ENCODE measurements around the gene CDH23. TPM values are rescaled to one million over a fixed set of nuclear protein-coding genes. Genes with fewer than 3 reads are reported as not detected.

The CDH23 gene
- total RNA-seq, 1 experiment from 2014 or later, result not detected

DNA sequence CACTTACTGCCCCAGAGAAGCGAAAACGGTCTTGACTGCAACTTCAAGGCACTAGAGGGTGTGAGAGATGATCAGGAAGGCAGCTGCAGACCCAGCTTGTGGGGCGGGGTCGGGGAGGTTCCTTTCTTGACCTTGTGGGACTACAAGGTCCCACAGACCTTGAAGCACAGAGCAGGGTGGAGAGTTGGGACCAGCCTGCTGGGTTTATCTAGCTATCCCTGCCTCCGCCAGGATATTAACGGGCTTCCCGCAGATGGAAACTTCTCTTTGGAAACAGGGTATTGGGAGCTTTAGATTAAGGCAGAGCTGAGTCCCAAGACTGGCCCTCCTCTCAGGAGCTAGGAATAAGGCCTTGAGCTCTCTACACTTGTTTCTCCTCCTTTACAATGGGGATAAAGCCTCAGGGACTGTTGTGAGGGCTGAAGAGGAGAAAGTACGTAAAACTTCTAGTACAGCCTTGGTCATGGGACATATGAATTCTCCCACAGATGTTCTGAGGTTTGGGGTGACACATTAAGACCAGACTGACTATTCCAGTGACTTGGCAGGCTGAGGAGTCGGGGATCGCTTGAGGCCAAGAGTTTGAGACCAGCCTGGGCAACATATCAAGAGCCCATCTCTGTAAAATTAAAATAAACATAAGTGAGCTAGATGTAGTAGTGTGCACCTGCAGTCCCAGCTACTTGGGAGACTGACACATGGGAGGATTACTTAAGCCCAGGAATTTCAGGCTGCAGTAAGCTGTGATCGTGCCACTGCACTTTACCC is 153.2 kb downstream of the CDH23 start:
- Histone ChIP-seq H3K36me3 (ENCODE audit: low read depth, low read length) (no peaks in the 10 kb centered on the region), H3K4me1 (ENCODE audit: insufficient read depth, low read length) (no peaks in the 10 kb centered on the region), H3K27me3 (ENCODE audit: low read length) (peaks cover 22% of the 10 kb centered on the region), H3K9ac (ENCODE audit: low read length) (no peak overlapping the region), H3K4me3 (ENCODE audit: low read length) (no peak overlapping the region), H2AFZ (ENCODE audit: low read length) (no peak overlapping the region), H3F3A (ENCODE audit: low read length, unreplicated experiment) (no peaks in the 10 kb centered on the region), H3K9me3 (ENCODE audit: low read length) (no peaks in the 10 kb centered on the region), H3K4me2 (ENCODE audit: low read length) (no peak overlapping the region), H3K27ac (ENCODE audit: low read length) (no peak overlapping the region), H3K9me2 (replicated peaks; ENCODE audit: low read length) (no peaks in the 10 kb centered on the region), H4K20me1 (ENCODE audit: low read length) (no peaks in the 10 kb centered on the region), H3K79me2 (ENCODE audit: low read length) (no peaks in the 10 kb centered on the region)
- no TSS peak for BruUV-seq (replicated peaks)
- ChIA-PET CTCF (no interaction called here), POLR2A (ENCODE audit: unreplicated experiment) (no interaction called here)
- ATAC-seq (no peak), DNase-seq (no peak)
- intact Hi-C loops (cut with micrococcal nuclease), result no loop called here
- TF ChIP-seq EZH2phosphoT487 (IDR thresholded peaks at IDR 0.05; ENCODE audit: borderline replicate concordance, low read length) (no peak), EZH2 (IDR thresholded peaks at IDR 0.05; ENCODE audit: low read length, unreplicated experiment) (no peak)
- TF ChIP-seq, protein P1, sequence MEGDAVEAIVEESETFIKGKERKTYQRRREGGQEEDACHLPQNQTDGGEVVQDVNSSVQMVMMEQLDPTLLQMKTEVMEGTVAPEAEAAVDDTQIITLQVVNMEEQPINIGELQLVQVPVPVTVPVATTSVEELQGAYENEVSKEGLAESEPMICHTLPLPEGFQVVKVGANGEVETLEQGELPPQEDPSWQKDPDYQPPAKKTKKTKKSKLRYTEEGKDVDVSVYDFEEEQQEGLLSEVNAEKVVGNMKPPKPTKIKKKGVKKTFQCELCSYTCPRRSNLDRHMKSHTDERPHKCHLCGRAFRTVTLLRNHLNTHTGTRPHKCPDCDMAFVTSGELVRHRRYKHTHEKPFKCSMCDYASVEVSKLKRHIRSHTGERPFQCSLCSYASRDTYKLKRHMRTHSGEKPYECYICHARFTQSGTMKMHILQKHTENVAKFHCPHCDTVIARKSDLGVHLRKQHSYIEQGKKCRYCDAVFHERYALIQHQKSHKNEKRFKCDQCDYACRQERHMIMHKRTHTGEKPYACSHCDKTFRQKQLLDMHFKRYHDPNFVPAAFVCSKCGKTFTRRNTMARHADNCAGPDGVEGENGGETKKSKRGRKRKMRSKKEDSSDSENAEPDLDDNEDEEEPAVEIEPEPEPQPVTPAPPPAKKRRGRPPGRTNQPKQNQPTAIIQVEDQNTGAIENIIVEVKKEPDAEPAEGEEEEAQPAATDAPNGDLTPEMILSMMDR (conservative IDR thresholded peaks at IDR 0.05; ENCODE audit: low read depth, low read length), result no peak

DNA sequence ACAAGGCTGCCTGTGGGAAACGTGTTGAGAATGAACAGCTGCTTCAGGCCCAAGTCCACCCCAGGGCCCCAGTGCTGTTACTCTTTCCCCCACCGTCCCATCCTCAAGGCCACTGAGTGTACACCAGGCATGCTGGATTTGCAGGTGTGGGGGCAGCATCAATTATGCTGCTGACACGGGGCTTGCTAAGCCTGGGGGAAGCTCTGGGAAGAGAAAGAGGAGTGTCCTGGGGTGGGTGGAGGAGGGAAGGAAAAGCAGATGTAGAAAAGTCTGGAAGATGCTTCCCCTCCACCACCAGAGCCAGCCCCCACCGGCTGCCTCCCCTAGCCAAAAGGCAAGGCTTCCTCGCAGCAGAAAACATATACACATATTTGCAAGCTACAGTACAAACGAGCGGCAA is 153.9 kb downstream of the CDH23 start:
- Histone ChIP-seq H3K79me2 (ENCODE audit: low read length) (no peaks in the 10 kb centered on the region), H3K4me2 (ENCODE audit: low read length) (no peak overlapping the region), H3K36me3 (ENCODE audit: low read depth, low read length) (no peaks in the 10 kb centered on the region), H4K20me1 (ENCODE audit: low read length) (no peaks in the 10 kb centered on the region), H3K9me2 (replicated peaks; ENCODE audit: low read length) (no peaks in the 10 kb centered on the region), H3F3A (ENCODE audit: low read length, unreplicated experiment) (no peaks in the 10 kb centered on the region), H3K4me1 (ENCODE audit: insufficient read depth, low read length) (no peaks in the 10 kb centered on the region), H2AFZ (ENCODE audit: low read length) (no peak overlapping the region), H3K9me3 (ENCODE audit: low read length) (no peaks in the 10 kb centered on the region), H3K27ac (ENCODE audit: low read length) (no peak overlapping the region), H3K4me3 (ENCODE audit: low read length) (no peak overlapping the region), H3K27me3 (ENCODE audit: low read length) (peaks cover 15% of the 10 kb centered on the region), H3K9ac (ENCODE audit: low read length) (no peak overlapping the region)
- BruUV-seq (replicated peaks), result no TSS peak
- intact Hi-C loops (cut with micrococcal nuclease), result no loop called here
- ATAC-seq (no peak), DNase-seq (no peak)
- ChIA-PET CTCF (interaction anchor here (0.6 kb wide), 1 partner anchor 110 kb away, joined by 8 read pairs; no protein-coding TSS in a partner anchor), POLR2A (ENCODE audit: unreplicated experiment) (no interaction called here)
- TF ChIP-seq EZH2 (IDR thresholded peaks at IDR 0.05; ENCODE audit: low read length, unreplicated experiment) (no peak), EZH2phosphoT487 (IDR thresholded peaks at IDR 0.05; ENCODE audit: borderline replicate concordance, low read length) (no peak)
- TF ChIP-seq, protein P1 (conservative IDR thresholded peaks at IDR 0.05; ENCODE audit: low read depth, low read length), result no peak

DNA sequence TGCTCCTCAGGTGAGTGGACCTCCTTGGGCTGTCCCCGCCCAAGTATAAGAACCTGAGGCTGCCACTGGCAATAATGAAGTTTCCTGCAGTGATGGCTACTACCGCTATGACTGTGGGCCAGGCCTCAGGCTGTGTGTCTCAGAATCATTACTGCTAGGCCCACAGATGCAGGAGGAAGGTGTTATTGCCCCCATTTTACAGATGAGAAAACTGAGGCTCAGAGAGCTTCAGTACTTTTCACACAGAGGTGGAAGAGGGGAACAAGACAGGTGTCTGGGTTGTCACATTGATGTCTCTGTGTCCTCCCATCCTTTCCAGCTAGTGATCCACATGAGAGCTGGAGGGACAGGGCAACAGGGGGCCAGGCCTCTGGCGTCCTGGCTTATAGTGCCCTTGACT is 155.2 kb downstream of the CDH23 start:
- Histone ChIP-seq H3K79me2 (ENCODE audit: low read length) (no peaks in the 10 kb centered on the region), H3K27ac (ENCODE audit: low read length) (no peak overlapping the region), H3K36me3 (ENCODE audit: low read depth, low read length) (no peaks in the 10 kb centered on the region), H3K9me3 (ENCODE audit: low read length) (no peaks in the 10 kb centered on the region), H3F3A (ENCODE audit: low read length, unreplicated experiment) (no peaks in the 10 kb centered on the region), H3K4me3 (ENCODE audit: low read length) (no peak overlapping the region), H3K4me2 (ENCODE audit: low read length) (no peak overlapping the region), H3K9ac (ENCODE audit: low read length) (no peak overlapping the region), H3K27me3 (ENCODE audit: low read length) (peaks cover 1% of the 10 kb centered on the region; the same call in 1 of the 2 replicates), H2AFZ (ENCODE audit: low read length) (no peak overlapping the region), H4K20me1 (ENCODE audit: low read length) (no peaks in the 10 kb centered on the region), H3K9me2 (replicated peaks; ENCODE audit: low read length) (no peaks in the 10 kb centered on the region), H3K4me1 (ENCODE audit: insufficient read depth, low read length) (no peaks in the 10 kb centered on the region)
- ChIA-PET POLR2A (ENCODE audit: unreplicated experiment) (no interaction called here), CTCF (no interaction called here)
- intact Hi-C loops (cut with micrococcal nuclease), result no loop called here
- ATAC-seq, result no peak
- no TSS peak for BruUV-seq (replicated peaks)
- TF ChIP-seq, protein P1 (conservative IDR thresholded peaks at IDR 0.05; ENCODE audit: low read depth, low read length), result no peak
- TF ChIP-seq EZH2phosphoT487 (IDR thresholded peaks at IDR 0.05; ENCODE audit: borderline replicate concordance, low read length) (no peak), EZH2 (IDR thresholded peaks at IDR 0.05; ENCODE audit: low read length, unreplicated experiment) (no peak)
- DNase-seq, result no peak
